ENCODE data around the gene RAB36. TPM values are rescaled to one million over a fixed set of nuclear protein-coding genes. Genes with fewer than 3 reads are reported as not detected.

RAB36 gene
- polyA plus RNA-seq, 2 of the 4 experiments (the other 2 are of a cell fraction): 2.5 to 4.0 TPM

DNA sequence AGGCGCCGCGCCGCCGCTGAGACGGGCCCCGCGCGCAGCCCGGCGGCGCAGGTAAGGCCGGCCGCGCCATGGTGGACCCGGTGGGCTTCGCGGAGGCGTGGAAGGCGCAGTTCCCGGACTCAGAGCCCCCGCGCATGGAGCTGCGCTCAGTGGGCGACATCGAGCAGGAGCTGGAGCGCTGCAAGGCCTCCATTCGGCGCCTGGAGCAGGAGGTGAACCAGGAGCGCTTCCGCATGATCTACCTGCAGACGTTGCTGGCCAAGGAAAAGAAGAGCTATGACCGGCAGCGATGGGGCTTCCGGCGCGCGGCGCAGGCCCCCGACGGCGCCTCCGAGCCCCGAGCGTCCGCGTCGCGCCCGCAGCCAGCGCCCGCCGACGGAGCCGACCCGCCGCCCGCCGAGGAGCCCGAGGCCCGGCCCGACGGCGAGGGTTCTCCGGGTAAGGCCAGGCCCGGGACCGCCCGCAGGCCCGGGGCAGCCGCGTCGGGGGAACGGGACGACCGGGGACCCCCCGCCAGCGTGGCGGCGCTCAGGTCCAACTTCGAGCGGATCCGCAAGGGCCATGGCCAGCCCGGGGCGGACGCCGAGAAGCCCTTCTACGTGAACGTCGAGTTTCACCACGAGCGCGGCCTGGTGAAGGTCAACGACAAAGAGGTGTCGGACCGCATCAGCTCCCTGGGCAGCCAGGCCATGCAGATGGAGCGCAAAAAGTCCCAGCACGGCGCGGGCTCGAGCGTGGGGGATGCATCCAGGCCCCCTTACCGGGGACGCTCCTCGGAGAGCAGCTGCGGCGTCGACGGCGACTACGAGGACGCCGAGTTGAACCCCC lies 35.8 kb downstream of the RAB36 start:
- Histone ChIP-seq H3K4me2 (peak overlapping the region; percentile 86), H3K9me3 (no peaks in the 10 kb centered on the region), H3K4me1 (peaks cover 31% of the 10 kb centered on the region), H3K27ac (peak overlapping the region; percentile 86 to 99), H3K4me3 (peak overlapping the region; percentile 60)
- no peak for ATAC-seq
- ChIA-PET CTCF (interaction anchor here (1.1 to 13.4 kb wide), 6 partner anchors 7 to 205 kb away, joined by 3 to 186 read pairs (median 8); no protein-coding TSS in a partner anchor), POLR2A (interaction anchor here (1.2 kb wide), 1 partner anchor 101 kb away, joined by 5 read pairs; no protein-coding TSS in a partner anchor)
- FAIRE-seq: no peak
- DNase-seq (ENCODE audit: low read depth in 1 of 2, low spot score in 1 of 2): peak in 1 of 2 experiments; percentile 26
- TF ChIP-seq KDM1A (IDR thresholded peaks at IDR 0.05; ENCODE audit: low read depth) (no peak), ZFP36 (IDR thresholded peaks at IDR 0.05; ENCODE audit: borderline replicate concordance, partially characterized antibody) (no peak), JUN (IDR thresholded peaks at IDR 0.05) (no peak), ZC3H11A (IDR thresholded peaks at IDR 0.05) (no peak), HDAC2 (IDR thresholded peaks at IDR 0.05) (no peak), SREBF2 (IDR thresholded peaks at IDR 0.05) (no peak), HEYL (CRISPR knock-in tag; IDR thresholded peaks at IDR 0.05) (no peak), ZNF302 (CRISPR knock-in tag; IDR thresholded peaks at IDR 0.05) (no peak), FOSB (CRISPR knock-in tag; IDR thresholded peaks at IDR 0.05) (no peak)
- TF ChIP-seq, protein P1, sequence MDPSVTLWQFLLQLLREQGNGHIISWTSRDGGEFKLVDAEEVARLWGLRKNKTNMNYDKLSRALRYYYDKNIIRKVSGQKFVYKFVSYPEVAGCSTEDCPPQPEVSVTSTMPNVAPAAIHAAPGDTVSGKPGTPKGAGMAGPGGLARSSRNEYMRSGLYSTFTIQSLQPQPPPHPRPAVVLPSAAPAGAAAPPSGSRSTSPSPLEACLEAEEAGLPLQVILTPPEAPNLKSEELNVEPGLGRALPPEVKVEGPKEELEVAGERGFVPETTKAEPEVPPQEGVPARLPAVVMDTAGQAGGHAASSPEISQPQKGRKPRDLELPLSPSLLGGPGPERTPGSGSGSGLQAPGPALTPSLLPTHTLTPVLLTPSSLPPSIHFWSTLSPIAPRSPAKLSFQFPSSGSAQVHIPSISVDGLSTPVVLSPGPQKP (IDR thresholded peaks at IDR 0.05; ENCODE audit: low read depth, low read length): no peak
- WGBS (ENCODE audit: missing lambda C conversion rate): 95% methylated on average over 12 of the region's 112 CpGs

DNA sequence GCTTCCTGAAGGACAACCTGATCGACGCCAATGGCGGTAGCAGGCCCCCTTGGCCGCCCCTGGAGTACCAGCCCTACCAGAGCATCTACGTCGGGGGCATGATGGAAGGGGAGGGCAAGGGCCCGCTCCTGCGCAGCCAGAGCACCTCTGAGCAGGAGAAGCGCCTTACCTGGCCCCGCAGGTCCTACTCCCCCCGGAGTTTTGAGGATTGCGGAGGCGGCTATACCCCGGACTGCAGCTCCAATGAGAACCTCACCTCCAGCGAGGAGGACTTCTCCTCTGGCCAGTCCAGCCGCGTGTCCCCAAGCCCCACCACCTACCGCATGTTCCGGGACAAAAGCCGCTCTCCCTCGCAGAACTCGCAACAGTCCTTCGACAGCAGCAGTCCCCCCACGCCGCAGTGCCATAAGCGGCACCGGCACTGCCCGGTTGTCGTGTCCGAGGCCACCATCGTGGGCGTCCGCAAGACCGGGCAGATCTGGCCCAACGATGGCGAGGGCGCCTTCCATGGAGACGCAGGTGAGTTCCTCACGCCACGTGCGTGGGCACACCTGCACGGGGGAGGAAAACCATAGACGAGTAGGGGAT lies 36.5 kb downstream of the RAB36 start:
- Histone ChIP-seq H3K4me3 (peak overlapping the region; percentile 60), H3K27ac (peak overlapping the region in 1 of 2 experiments; percentile 99; a peak in 2 of 6 replicates), H3K4me1 (peaks cover 31% of the 10 kb centered on the region), H3K9me3 (no peaks in the 10 kb centered on the region), H3K4me2 (peak overlapping the region; percentile 86)
- no peak for TF ChIP-seq MAZ (IDR thresholded peaks at IDR 0.05; ENCODE audit: borderline replicate concordance, low read depth, low read length)
- TF ChIP-seq MYC (IDR thresholded peaks at IDR 0.05; ENCODE audit: borderline replicate concordance, low read length): no peak
- no peak for TF ChIP-seq CBX2 (IDR thresholded peaks at IDR 0.05; ENCODE audit: borderline replicate concordance, low read depth)
- TF ChIP-seq FOSB (CRISPR knock-in tag; IDR thresholded peaks at IDR 0.05): no peak
- TF ChIP-seq MAFK (IDR thresholded peaks at IDR 0.05; ENCODE audit: partially characterized antibody): no peak
- TF ChIP-seq, protein P2, sequence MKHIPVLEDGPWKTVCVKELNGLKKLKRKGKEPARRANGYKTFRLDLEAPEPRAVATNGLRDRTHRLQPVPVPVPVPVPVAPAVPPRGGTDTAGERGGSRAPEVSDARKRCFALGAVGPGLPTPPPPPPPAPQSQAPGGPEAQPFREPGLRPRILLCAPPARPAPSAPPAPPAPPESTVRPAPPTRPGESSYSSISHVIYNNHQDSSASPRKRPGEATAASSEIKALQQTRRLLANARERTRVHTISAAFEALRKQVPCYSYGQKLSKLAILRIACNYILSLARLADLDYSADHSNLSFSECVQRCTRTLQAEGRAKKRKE (CRISPR knock-in tag; IDR thresholded peaks at IDR 0.05; ENCODE audit: low read depth): no peak
- TF ChIP-seq ZSCAN20 (CRISPR knock-in tag; IDR thresholded peaks at IDR 0.05): no peak
- no peak for TF ChIP-seq JUNB (IDR thresholded peaks at IDR 0.05)
- no peak for TF ChIP-seq NPAS2 (CRISPR knock-in tag; IDR thresholded peaks at IDR 0.05; ENCODE audit: borderline replicate concordance)
- no peak for TF ChIP-seq CBX8 (IDR thresholded peaks at IDR 0.05)
- no peak for TF ChIP-seq BHLHE40 (IDR thresholded peaks at IDR 0.05; ENCODE audit: low read depth, low read length)
- TF ChIP-seq RCOR1 (IDR thresholded peaks at IDR 0.05; ENCODE audit: low read depth, low read length): no peak
- TF ChIP-seq ZC3H11A (IDR thresholded peaks at IDR 0.05): no peak
- no peak for TF ChIP-seq SMC3 (IDR thresholded peaks at IDR 0.05)
- ATAC-seq (no peak), DNase-seq (ENCODE audit: low read depth in 1 of 2, low spot score in 1 of 2) (no peak), FAIRE-seq (no peak)
- POLR2A ChIA-PET: no interaction called here
- WGBS (ENCODE audit: missing lambda C conversion rate): 94% methylated on average over 33 of the region's 43 CpGs
- CTCF ChIA-PET: interaction anchor here (1.1 to 13.4 kb wide), 5 partner anchors 8 to 202 kb away, joined by 3 to 186 read pairs (median 10); no protein-coding TSS in a partner anchor
